GM12878 (cell line): ENCODE results near the gene AOC3. TPM values are rescaled to one million over a fixed set of nuclear protein-coding genes. Genes with fewer than 3 reads are reported as not detected.

ENCODE experiments used
- ATAC-seq: fragments of 200-7000 bp; cut with Tn5 transposase; 3 replicates; pipeline ENCODE4 v1.9.1; 2020; ENCODE audit warnings: mild to moderate bottlenecking, moderate library complexity
- BruUV-seq: library from RNA; stranded (reverse); fragments of 400-500 nt; replicated peaks from 2 replicates; lab custom pipeline; 2021; lab: Mats Ljungman, UMichigan
- CTCF ChIA-PET: fragments of 300-600 bp; sonication (Branson Sonifier 250); formaldehyde crosslinking; extraction: SDS; loops from one replicate; lab custom pipeline; 2021; ENCODE audit warnings: inconsistent platforms; lab: Yijun Ruan, JAX
- POLR2A ChIA-PET: fragments of 350-600 bp; formaldehyde crosslinking; extraction: SDS; loops from one replicate; lab custom pipeline; 2021; ENCODE audit warnings: inconsistent platforms; lab: Charles Lee
- RAD21 ChIA-PET: fragments of 300-600 bp; sonication (Branson Sonifier 250); formaldehyde crosslinking; loops from one replicate; lab custom pipeline; 2023; ENCODE audit warnings: antibody characterized with exemption; ENCODE audit not compliant: unreplicated experiment; lab: Charles Lee
- SMC1A ChIA-PET: fragments of 300-600 bp; sonication (Branson Sonifier 250); formaldehyde crosslinking; loops from one replicate; lab custom pipeline; 2023; ENCODE audit not compliant: unreplicated experiment, uncharacterized antibody; lab: Charles Lee
- DNase-seq: peaks from one replicate; pipeline ENCODE4 v3.0.0-alpha.2; 2011; ENCODE audit warnings: low read depth, low spot score
- FAIRE-seq: peaks from 3 replicates; lab custom pipeline; 2011; peaks lifted over from hg19 to GRCh38; lab: Jason Lieb, UNC
- H2AFZ ChIP-seq: 2 replicates; pipeline ENCODE4 v1.6.0; 2011; ENCODE audit warnings: low read depth, low read length, control low read depth; ENCODE audit not compliant: control insufficient read depth
- H3K27ac ChIP-seq: 2 replicates; pipeline ENCODE4 v1.5.1; 2011; ENCODE audit warnings: control low read depth; ENCODE audit not compliant: control insufficient read depth, insufficient read depth
- H3K27me3 ChIP-seq, 2 experiments: replicated peaks in 1 of 2; 2 replicates each; pipeline versions ENCODE4 v1.6.0 to v1.6.1; 2011; ENCODE audit warnings: low read length in 1 of 2; ENCODE audit not compliant: control insufficient read depth in 2 of 2, insufficient read depth in 2 of 2
- H3K36me3 ChIP-seq, 2 experiments: 2 replicates each; pipeline ENCODE4 v1.5.1; 2011; ENCODE audit warnings: low read length in 1 of 2; ENCODE audit not compliant: control insufficient read depth in 2 of 2, insufficient read depth in 2 of 2
- H3K4me1 ChIP-seq: 2 replicates; pipeline ENCODE4 v1.6.1; 2011; ENCODE audit warnings: mild to moderate bottlenecking, low read length, moderate library complexity, mixed read lengths; ENCODE audit not compliant: control insufficient read depth, insufficient read depth
- H3K4me2 ChIP-seq: 2 replicates; pipeline ENCODE4 v1.6.0; 2011; ENCODE audit warnings: control low read depth; ENCODE audit not compliant: control insufficient read depth, insufficient read depth
- H3K4me3 ChIP-seq: fragments of 200-600 bp; sonication (generic); 2 replicates; pipeline ENCODE4 v1.5.1; 2016
- H3K79me2 ChIP-seq: 2 replicates; pipeline ENCODE4 v1.6.0; 2011; ENCODE audit warnings: low read length; ENCODE audit not compliant: control insufficient read depth, insufficient read depth
- H3K9ac ChIP-seq: 2 replicates; pipeline ENCODE4 v1.8.0; 2011; ENCODE audit warnings: low read length, control low read depth, mixed read lengths; ENCODE audit not compliant: control insufficient read depth, insufficient read depth
- H3K9me3 ChIP-seq: replicated peaks from 3 replicates; pipeline ENCODE4 v1.5.1; 2011; ENCODE audit warnings: mild to moderate bottlenecking, low read length; ENCODE audit not compliant: control insufficient read depth, insufficient read depth
- H4K20me1 ChIP-seq: 2 replicates; pipeline ENCODE4 v1.6.0; 2011; ENCODE audit not compliant: control insufficient read depth, insufficient read depth
- HDAC6 ChIP-seq: fragments of 200-600 bp; sonication (generic); IDR thresholded peaks from one replicate; pipeline ENCODE4 v1.8.0; 2017; ENCODE audit warnings: antibody characterized with exemption; ENCODE audit not compliant: unreplicated experiment
- IRF4 ChIP-seq: IDR thresholded peaks from 2 replicates; pipeline ENCODE4 v1.6.1; 2011; ENCODE audit warnings: low read depth, low read length
- JUNB ChIP-seq: IDR thresholded peaks from 2 replicates; pipeline ENCODE4 v1.6.1; 2016; ENCODE audit warnings: antibody characterized with exemption, mild to moderate bottlenecking
- MAX ChIP-seq: IDR thresholded peaks from 2 replicates; pipeline ENCODE4 v1.6.1; 2012; ENCODE audit warnings: low read depth, low read length, improper control_type of control experiment
- MEF2A ChIP-seq: IDR thresholded peaks from 2 replicates; pipeline ENCODE4 v1.6.1; 2011; ENCODE audit warnings: low read depth, mild to moderate bottlenecking, low read length, moderate library complexity; ENCODE audit not compliant: insufficient read depth
- RELA ChIP-seq: fragments of 450-650 bp; IDR thresholded peaks from 2 replicates; pipeline ENCODE4 v1.8.0; 2014; ENCODE audit warnings: borderline replicate concordance; ENCODE audit not compliant: partially characterized antibody
- YY1 ChIP-seq: IDR thresholded peaks from 2 replicates; pipeline ENCODE4 v1.6.1; 2011; ENCODE audit warnings: low read depth, mild to moderate bottlenecking, low read length
- ZNF207 ChIP-seq: fragments of 450-650 bp; IDR thresholded peaks from 2 replicates; pipeline ENCODE4 v1.6.1; 2014; ENCODE audit warnings: antibody characterized with exemption, mild to moderate bottlenecking, borderline replicate concordance
- WGBS: methylation state at CpG from one replicate; pipeline ENCODE4 v1.1.6; 2016; ENCODE audit warnings: low lambda C conversion rate; ENCODE audit not compliant: insufficient replicate concordance, insufficient coverage; ENCODE audit errors: missing lambda C conversion rate; 5-methylcytosine and 5-hydroxymethylcytosine counted together
- in situ Hi-C: fragments of 300-500 bp; cut with MboI; formaldehyde crosslinking; loops from 9 replicates; pipeline ENCODE4 v1.14.3; 2018; ENCODE audit warnings: mixed read lengths
- intact Hi-C: fragments of 100-400 bp; cut with micrococcal nuclease; formaldehyde crosslinking; loops from one replicate; pipeline ENCODE4 v1.14.2; 2022; ENCODE audit not compliant: unreplicated experiment
- polyA plus RNA-seq, 11 experiments: library from polyadenylated mRNA; depleted of rRNA in 4 of 11; unstranded in 6 of 11; stranded (reverse) in 5 of 11; fragments of >200 nt; fragmentation: Nextera tagmentation in 4 of 11; fragmentation: Illumina TruSeq in 1 of 11; extraction: Ambion mirVana in 4 of 11; extraction: Trizol in 1 of 11; gene quantifications; 1 replicate in 1 of 11; 2 replicates in 10 of 11; pipeline versions ENCODE4 v1.2.1 to v1.2.3, GENCODE V29; 2011 to 2016; ENCODE audit warnings: inconsistent platforms in 2 of 11, missing spikeins in 2 of 11, low read depth in 1 of 11
- total RNA-seq, 4 experiments: library from RNA; depleted of rRNA in 3 of 4; stranded (reverse); fragments of >200 nt in 3 of 4; fragmentation: Illumina TruSeq in 1 of 4; extraction: Trizol in 1 of 4; gene quantifications; 2 replicates each; pipeline versions ENCODE4 v1.2.1 to v1.2.3, GENCODE V29; 2013 to 2021
- TF ChIP-seq, protein P1 (sequence below): IDR thresholded peaks from 2 replicates; pipeline ENCODE4 v1.6.1; 2011; ENCODE audit warnings: low read depth, mild to moderate bottlenecking, low read length, moderate library complexity, borderline replicate concordance; ENCODE audit errors: extremely low read depth
- TF ChIP-seq, protein P2 (sequence below): IDR thresholded peaks from 2 replicates; pipeline ENCODE4 v1.6.1; 2012; ENCODE audit warnings: low read depth, low read length, improper control_type of control experiment
- TF ChIP-seq, protein P3 (sequence below): fragments of 450-650 bp; IDR thresholded peaks from 2 replicates; pipeline ENCODE4 v1.6.1; 2016; ENCODE audit warnings: mild to moderate bottlenecking

The AOC3 gene
- total and polyA plus RNA-seq, 10 of the 15 experiments (the other 5 are each of a cell fraction or from before 2014, with no cell fraction given), result 0.02 to 0.91 (median 0.34) TPM; not detected in 2

GRCh38 chr17:42853968-42854790 is 3.2 kb downstream of the AOC3 start:
- Histone ChIP-seq H4K20me1 (no peaks in the 10 kb centered on the region), H2AFZ (no peak overlapping the region), H3K9me3 (no peaks in the 10 kb centered on the region), H3K36me3 (no peaks in the 10 kb centered on the region), H3K4me3 (no peak overlapping the region), H3K4me2 (no peak overlapping the region), H3K27ac (no peak overlapping the region), H3K27me3 (no peaks in the 10 kb centered on the region), H3K4me1 (no peaks in the 10 kb centered on the region), H3K79me2 (no peaks in the 10 kb centered on the region), H3K9ac (no peak overlapping the region)
- ChIA-PET CTCF (interaction anchor here (0.7 kb wide), 2 partner anchors 48 to 315 kb away, joined by 3 to 4 read pairs; no protein-coding TSS in a partner anchor), SMC1A (no interaction called here), RAD21 (no interaction called here), POLR2A (interaction anchor here (0.6 to 1.2 kb wide), 2 partner anchors 16 to 232 kb away, joined by 3 to 5 read pairs; no protein-coding TSS in a partner anchor)
- ATAC-seq (no peak), DNase-seq (no peak), FAIRE-seq (no peak)
- BruUV-seq, result no TSS peak
- in situ Hi-C loops, result no loop called here
- intact Hi-C loops, result no loop called here
- WGBS, result 63% methylated on average over 15 of the region's 15 CpGs
- TF ChIP-seq IRF4 (no peak), MAX (no peak), YY1 (no peak), ZNF207 (no peak), HDAC6 (no peak)

DNA sequence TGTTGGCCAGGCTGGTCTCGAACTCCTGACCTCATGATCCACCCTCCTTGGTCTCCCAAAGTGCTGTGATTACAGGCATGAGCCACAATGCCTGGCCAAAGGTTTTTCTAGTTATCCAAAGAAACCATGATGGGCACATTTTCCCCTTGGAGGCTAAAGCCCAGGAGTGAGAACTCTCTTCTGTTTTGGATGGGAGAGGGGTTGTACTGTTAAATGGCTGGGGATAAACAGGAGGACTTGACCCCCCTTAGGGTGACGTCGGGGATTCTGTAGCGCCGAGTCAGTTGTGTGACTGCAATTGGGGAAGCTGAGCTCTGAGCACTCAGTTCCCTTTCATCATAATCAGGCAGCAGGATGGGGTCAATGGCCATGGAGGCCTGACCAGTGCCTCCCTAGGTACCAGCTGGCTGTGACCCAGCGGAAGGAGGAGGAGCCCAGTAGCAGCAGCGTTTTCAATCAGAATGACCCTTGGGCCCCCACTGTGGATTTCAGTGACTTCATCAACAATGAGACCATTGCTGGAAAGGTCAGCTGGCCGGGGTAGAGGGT is 4.1 kb downstream of the AOC3 start:
- no peak for FAIRE-seq
- SMC1A ChIA-PET, result no interaction called here
- no peak for ATAC-seq
- no peak overlapping the region for H2AFZ ChIP-seq
- no peak overlapping the region for H3K4me3 ChIP-seq
- no peaks in the 10 kb centered on the region for H3K9me3 ChIP-seq
- H3K9ac ChIP-seq, result no peak overlapping the region
- BruUV-seq, result no TSS peak
- H3K27ac ChIP-seq, result no peak overlapping the region
- 71% methylated on average over 8 of the region's 8 CpGs for WGBS
- H3K4me2 ChIP-seq, result no peak overlapping the region
- in situ Hi-C loops, result no loop called here
- no peaks in the 10 kb centered on the region for H3K79me2 ChIP-seq
- H3K27me3 ChIP-seq, result no peaks in the 10 kb centered on the region
- RAD21 ChIA-PET, result no interaction called here
- H4K20me1 ChIP-seq, result no peaks in the 10 kb centered on the region
- no peak for DNase-seq
- POLR2A ChIA-PET, result no interaction called here
- CTCF ChIA-PET, result interaction anchor here (0.7 kb wide), 1 partner anchor 314 kb away, joined by 3 read pairs; no protein-coding TSS in a partner anchor
- H3K4me1 ChIP-seq, result no peaks in the 10 kb centered on the region
- no peaks in the 10 kb centered on the region for H3K36me3 ChIP-seq
- intact Hi-C loops, result no loop called here
- TF ChIP-seq, protein P1, sequence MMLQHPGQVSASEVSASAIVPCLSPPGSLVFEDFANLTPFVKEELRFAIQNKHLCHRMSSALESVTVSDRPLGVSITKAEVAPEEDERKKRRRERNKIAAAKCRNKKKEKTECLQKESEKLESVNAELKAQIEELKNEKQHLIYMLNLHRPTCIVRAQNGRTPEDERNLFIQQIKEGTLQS, result no peak
- TF ChIP-seq JUNB (no peak), RELA (no peak), MEF2A (no peak)
- TF ChIP-seq, protein P2, sequence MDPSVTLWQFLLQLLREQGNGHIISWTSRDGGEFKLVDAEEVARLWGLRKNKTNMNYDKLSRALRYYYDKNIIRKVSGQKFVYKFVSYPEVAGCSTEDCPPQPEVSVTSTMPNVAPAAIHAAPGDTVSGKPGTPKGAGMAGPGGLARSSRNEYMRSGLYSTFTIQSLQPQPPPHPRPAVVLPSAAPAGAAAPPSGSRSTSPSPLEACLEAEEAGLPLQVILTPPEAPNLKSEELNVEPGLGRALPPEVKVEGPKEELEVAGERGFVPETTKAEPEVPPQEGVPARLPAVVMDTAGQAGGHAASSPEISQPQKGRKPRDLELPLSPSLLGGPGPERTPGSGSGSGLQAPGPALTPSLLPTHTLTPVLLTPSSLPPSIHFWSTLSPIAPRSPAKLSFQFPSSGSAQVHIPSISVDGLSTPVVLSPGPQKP, result no peak
- TF ChIP-seq, protein P3, sequence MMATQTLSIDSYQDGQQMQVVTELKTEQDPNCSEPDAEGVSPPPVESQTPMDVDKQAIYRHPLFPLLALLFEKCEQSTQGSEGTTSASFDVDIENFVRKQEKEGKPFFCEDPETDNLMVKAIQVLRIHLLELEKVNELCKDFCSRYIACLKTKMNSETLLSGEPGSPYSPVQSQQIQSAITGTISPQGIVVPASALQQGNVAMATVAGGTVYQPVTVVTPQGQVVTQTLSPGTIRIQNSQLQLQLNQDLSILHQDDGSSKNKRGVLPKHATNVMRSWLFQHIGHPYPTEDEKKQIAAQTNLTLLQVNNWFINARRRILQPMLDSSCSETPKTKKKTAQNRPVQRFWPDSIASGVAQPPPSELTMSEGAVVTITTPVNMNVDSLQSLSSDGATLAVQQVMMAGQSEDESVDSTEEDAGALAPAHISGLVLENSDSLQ, result no peak
